Left renal pelvis (tissue), 4 donors: ENCODE data around the gene ZNF526. TPM values are rescaled to one million over a fixed set of nuclear protein-coding genes. Genes with fewer than 3 reads are reported as not detected.

Source experiments
- DNase-seq, 4 donors: peaks; one replicate each; pipeline ENCODE4 v3.0.0-alpha.2; 2013; ENCODE audit warnings: low read depth in 4 of 4, low spot score in 3 of 4
- polyA plus RNA-seq, 4 donors: library from polyadenylated mRNA; unstranded; fragments of 120-200 nt; gene quantifications; one replicate each; pipeline ENCODE4 v1.2.1, GENCODE V29; 2013; ENCODE audit not compliant: insufficient read length in 4 of 4

ZNF526 gene, protein sequence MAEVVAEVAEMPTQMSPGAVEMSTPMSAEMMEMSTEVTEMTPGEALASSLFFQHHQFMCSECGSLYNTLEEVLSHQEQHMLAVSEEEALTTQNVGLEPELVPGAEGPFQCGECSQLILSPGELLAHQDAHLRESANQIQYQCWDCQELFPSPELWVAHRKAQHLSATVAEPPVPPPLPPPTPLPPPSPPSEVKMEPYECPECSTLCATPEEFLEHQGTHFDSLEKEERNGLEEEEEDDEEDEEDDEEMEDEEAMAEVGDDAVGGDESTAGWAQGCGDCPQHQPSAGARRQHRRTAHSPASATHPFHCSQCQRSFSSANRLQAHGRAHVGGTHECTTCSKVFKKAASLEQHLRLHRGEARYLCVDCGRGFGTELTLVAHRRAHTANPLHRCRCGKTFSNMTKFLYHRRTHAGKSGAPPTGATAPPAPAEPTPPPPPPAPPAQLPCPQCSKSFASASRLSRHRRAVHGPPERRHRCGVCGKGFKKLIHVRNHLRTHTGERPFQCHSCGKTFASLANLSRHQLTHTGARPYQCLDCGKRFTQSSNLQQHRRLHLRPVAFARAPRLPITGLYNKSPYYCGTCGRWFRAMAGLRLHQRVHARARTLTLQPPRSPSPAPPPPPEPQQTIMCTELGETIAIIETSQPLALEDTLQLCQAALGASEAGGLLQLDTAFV
- 1 to 10 TPM; 6.6 to 8.7 (median 7.8) TPM for polyA plus RNA-seq

DNA sequence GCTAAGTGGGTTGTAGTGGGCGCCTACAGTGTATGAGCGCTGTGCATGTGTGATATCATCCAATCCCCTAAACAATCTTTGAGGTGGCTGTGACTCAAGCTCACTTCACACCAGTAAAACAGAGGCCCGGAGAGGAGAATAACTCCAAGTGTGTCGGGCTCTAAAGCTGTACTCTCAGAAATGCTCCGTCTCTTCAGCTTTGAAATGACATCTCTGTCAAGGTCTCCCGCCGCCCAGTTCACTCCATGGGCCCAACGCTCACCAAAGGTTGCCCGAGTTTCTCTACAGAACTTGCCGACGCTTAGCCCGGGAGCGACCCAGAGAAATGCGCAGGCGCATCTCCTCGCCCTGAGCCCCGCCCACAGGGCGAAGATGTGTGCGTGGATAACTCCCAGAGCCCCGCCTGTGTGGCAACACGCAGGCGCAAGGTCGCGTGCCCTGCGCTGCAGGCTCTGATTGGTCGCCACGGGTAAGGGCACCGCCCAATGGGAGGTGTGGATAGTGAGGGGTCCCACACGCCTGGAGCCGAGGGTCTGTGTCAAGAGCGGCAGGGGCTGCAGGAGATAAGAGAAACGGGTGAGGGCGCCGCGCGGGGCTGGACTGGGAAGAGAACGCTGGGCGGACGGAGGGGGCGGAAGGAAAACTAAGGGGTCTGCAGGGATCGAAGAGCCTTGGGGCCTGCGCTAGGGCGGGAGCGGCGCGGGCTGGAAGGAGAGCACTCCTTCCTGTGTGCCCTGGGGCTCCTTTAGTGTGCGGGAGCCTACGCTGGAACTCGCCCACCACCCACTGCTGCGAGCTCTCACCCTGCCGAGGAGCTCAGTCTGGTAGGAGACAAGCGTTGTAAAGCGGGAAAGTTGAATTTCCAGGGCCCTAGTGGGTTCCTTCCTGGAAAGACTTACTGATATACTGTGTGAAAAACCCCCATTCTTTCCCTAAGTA, at the start of gene ZNF526:
TSS of gene ZNF526 (plus strand) at position 501 of the 939 bp plus-strand sequence. CDS start 4,092 bp downstream, outside the sequence.
- peak; percentile 94 to 95 (median 95) for DNase-seq

DNA sequence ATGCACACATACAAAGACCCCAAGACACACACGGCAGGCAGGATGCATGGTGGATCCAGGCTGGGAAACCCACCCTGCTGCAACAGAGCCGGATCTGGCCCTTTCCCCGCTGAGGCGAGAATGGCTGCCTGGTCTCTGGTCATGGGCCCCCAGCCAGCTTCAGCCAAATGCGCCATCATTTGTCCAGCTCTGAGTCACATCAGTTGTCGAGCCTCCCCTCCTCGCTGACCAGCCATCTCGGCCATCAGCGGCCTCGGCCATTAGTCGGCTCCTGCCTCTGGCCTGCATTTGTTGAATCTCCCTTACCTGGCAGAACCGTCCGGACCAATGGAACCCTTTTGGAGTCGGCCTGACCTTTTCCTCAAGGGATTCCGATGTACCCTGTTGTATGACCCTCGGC, 49.4 kb upstream of the ZNF526 start:
- DNase-seq = no peak

DNA sequence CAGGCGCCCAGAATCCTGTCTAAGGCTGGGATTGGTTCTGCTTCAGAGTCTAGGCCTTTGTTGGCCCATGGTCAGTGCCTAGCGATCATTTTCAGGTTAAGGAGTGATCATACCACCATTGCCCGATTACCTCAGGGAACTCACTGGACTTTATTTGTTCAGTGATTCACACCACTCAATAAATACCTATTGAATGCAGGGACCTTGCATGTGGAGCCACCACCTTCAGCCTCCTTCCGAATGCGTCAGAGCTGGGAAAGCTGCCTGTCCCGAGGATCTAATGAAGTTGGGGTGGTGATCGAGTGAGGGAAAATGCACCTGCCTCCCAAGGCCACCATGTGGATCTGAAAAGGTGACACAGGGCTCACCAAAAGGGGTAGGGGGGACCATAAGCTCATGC, 47.9 kb upstream of the ZNF526 start:
- no peak for DNase-seq

DNA sequence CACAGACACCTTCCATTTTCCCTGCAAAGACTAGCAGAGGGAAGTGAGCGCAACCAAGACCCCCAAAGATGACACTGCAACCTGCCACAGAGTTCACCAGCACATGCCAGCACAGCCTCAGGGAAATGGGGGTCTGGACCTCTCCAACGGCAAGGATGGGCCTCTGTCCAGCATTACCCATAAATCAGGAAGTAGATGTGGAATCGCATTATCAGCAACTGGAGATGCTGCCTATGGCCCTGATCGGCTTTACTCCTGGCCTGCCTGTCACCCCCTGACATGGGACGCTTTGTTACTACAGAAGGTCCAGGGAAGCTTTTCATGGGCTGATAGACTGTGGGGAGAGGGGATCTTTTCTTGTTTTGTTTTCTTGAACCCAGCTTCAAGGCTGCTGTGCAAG, 46.4 kb upstream of the ZNF526 start:
- no peak for DNase-seq

DNA sequence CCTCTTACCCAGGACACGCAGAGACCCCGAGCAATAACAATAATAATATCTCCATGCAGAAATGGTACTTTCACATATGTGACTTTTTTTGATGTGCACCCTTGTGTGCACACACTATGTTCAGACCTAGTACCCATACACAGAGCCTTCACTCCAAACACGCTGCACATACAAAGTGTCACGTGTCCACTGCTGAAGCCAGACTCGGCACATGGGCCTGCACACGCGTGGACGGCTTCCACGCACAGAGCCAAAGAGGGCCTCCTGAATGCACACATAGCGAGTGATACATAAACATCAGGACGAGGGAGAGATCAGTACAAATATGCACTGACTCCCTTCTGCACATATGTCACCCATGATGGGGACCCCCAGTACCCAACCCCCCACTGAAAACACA, 45.9 kb upstream of the ZNF526 start:
- DNase-seq = no peak

DNA sequence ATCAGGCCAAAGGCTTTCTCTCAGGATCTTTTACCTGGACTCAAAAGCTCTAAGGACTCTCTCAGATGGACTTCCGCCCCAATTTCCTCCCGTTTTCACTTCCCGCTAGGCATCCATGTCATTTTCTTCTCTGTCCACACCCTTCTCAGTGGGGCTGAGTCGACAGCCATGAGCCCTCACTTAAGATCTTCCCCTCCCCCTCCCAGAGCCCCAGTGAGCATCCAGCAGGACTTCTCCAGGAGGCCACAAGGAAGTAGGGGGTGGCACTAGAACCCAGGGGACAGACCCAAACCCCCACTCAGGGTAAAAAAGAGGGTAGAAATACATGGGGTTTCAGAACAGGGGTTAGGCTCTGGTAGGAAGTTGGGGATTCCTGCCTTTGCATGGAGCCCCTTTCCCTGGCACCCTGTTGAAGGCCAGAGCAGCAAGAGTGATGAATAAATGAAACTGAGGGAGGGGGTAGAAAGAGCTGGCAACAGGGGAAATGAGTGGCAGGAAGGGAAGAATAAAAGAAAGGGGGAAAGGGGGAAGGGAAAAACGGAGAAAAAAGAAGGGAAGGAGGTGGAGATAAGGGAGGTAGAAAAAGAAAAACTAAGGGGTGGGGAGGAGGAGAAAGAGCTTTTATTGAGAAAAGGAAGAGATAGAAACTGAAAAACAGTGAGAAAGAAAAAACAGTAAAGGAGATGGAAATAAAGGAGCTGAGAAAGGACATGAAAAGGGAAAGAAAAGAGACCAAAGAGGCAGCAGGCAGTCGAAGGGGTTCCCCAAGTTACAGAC, 45.0 kb upstream of the ZNF526 start:
- no peak for DNase-seq

DNA sequence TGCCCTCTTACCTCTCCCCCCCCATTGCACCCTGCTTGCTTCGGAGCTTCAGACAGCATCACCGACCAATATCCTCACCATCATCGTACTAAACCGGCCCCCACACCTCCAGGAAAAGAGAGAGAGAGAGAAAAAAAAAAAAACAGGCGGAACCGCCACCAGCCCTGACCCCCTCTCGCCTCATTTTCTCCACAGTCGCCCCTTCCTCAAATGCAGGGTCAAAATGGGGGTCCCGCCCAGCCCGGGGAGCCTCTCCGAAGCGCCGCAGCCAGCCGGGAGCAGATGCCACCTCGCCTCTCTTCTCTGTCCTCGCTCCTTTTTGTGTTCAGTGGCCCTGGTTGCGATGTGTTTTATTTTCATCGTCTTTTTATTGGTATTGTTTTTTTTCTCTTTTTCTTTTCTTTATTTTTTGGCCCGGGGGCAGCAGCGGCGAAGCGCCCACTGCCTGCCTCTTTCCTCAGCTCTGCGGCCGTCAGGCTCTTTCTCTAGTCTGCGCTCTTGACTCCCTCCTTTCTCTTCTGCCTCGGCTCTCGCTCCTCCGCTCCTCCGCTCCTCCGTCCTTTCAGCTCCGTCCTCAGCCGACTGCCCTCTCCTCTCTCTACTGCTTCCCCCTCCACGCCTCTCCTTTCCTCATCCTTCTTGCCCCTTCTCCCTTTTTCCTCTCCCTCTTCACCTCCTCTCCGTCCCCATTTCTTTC, 44.0 kb upstream of the ZNF526 start:
- no peak for DNase-seq

DNA sequence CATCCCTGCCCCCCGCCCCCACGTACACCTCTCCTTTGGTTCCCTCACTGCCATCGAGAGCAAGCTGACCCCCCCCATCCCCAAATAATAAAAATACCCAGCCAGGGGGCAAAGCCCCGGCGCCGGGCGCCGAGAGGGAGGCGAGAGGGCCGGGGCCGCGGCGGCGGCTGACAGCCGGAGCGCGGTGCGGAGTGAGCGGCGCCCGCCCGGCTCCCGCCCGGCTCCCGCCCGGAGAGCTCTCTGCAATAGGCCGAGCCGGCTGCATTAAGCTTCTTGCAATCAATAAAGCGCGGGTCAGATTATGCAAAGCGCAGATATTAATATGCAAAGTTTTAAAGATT, 43.5 kb upstream of the ZNF526 start:
- no peak for DNase-seq

DNA sequence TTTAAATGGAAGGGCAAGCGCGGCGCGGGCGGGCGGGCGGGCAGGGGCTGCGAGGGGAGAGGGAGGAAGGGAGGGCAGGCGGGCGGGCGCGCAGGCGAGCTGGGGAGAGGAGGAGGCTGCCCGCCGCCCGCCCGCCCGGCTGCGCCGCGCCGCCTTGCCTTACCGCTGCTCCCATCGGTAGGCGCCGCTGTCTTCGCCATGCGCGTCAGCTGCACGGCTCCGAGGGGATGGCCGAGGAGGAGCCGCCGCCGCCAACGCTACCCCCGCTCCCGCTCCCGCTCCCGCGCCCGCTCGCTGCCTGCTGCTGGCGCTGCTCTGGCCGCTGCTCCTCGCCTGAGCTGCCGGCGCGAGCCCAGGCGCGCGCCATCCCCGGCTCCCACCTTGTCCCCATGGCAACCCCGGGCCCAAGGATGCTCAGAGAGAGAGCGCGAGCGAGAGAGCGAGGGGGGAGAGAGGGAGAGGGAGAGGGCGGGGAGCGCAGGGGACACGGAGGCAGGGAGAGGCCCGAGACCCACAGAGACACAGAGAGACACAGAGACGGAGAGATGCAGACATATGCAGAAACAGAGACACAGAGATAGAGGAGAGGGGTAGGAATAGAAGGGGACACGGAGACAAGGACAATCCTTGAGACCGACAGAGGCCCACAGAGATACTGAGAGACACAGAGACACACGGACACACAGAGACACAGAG, 43.0 kb upstream of the ZNF526 start:
- peak in 3 of 4 donors; percentile 25 to 47 (median 37) for DNase-seq

DNA sequence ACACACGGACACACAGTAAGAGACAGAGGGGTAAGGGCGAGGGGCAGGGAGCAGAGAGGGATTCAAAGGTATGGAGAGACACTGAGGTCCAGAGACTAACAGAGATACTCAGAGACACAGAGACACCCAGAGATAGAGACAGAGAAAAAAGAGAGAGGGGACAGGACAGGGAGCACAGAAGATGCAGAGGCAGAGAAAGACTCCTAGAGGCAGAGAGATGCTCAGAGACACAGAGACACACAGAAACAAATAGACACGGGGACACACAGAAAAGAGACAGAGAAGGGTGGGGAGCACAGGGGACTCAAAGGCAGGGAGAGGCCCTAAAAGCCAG, 42.5 kb upstream of the ZNF526 start:
- no peak for DNase-seq

DNA sequence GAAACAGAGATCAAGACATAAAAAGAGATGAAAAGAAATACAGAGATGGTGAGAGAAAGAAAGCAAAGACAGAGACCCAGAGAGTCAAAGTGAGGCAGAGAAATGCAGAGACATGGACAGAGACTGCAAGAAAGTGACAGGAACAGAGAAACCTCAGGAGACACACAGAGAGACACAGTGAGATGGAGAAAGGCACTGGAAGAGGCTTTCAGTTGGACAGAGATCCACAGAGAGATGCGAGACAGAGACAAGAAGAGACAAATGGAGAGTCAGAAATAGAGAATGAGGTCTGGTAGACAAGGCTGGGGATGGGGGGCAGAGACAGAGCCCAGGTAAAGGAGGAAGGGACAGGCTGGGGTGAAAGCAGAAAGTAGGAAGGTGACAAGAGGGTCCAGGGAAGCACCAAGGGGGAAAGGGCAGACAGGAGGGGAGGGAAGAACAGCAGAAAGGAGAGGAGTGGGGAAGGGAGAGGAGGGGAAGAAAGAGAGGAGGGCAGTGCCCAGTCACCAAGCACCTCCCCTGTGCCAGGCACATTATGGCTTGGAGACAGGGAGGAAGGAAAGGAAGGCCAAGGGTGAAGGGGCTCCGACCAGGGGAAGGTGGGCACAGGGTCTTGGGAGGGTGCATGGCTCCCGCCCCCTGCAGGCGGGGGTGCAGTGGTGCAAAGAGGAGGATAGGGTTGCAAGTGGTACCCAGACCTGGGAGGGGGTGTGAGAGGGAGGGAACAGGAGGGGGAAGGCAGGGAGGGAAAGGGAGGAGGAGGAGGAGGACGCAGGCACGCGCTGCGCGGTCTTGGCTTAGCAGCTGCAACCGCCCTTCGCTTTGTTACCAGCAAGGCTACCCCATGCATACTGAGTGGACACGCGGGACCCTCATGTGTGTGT, 41.1 kb upstream of the ZNF526 start:
- no peak for DNase-seq

DNA sequence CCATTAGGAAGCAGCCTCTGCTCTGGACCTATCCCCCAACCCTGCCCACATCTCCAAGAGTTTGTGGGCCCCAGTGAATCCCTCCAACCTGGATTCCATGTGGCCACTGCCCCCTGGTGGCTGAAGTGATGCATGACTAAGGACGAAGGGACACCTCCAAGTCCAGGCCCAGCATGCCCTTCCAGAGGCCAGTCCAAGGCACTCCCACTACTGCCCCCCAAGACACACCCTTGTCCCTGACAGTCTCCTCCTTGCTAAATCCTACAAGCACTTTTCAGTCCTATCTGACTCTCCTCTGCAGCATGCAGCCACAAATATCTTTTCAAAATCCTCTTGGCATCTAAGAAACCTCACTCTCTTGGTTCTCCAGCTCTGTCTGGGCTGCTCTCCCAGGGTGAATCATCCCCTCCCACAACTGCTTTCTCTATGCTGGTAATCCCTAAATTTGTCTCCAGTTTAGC, 35.7 kb upstream of the ZNF526 start:
- DNase-seq = peak in 1 of 4 donors; percentile 42

DNA sequence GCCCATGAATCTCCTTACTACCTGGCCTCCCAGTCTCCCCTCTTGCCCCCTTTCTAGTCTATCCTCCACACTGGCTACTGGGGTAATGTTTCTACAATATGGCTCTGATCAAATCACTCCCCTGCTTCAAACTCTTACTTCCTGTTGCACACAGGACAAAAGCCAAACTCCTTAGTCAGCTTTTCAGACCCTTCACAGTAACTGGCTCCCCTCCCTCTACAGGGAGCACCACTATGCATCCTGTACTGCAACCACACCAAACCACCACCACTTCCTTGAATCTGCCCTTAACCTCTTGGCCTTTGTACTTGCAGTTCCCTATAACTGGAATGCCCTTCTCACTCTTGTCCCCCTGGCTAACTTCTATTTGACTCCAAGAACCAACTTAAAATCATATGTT, 34.8 kb upstream of the ZNF526 start:
- no peak for DNase-seq

DNA sequence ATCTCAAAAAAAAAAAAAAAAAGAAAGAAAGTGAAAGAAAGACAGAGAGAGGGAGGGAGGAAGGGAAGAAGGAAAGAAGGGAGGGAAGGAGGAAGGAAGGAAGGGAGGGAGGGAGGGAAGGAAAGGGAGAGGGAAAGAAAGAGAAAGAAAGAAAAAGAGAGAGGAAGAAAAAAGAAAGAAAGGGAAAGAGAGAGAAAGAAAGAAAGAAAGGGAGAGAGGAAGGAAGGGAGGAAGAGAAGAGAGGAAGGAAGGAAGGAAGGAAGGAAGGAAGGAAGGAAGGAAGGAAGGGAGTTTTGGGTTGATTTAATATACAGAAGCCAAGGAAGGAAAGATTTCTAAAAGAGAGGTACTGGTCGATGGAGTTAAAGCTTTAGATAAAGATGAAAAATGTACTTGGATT, 31.4 kb upstream of the ZNF526 start:
- no peak for DNase-seq

DNA sequence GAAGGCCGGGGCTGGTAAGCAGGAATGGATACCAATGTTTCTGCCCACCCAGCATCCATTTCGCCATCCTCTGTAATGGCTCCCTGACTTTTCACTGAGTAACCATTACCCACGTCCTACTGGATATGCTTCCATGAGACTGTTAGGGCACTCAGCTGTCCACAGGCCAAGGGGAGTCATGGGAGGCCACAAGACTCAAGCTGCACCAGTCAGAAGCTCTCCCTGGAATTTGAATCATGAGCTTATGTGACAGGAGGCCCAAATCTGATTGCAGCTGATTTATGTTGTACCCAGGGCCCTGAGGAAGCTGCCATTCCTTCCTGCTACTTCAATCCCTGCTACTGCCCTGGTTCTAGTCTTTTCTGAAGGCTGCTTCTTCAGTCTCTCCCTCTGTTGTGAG, 31.0 kb upstream of the ZNF526 start:
- no peak for DNase-seq

DNA sequence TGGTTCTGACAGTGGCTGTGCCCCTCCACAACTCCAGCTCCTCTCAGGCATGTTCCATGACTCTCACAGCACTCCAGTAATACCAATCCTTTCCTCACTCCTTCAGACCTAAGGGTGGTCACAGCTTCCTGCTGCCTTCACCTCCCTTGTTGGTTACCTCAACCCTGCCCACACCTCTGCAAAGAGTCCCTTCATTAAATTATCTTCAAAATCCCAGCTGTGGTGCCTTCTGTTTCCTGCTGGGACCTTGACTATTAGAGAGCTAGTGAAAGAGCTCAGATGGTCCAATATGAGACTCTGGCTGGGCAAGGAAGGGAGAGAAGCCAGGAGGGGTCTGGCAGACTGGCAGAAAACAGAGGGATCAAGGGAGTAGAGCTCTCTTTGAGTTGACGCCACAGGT, 28.8 kb upstream of the ZNF526 start:
- no peak for DNase-seq

DNA sequence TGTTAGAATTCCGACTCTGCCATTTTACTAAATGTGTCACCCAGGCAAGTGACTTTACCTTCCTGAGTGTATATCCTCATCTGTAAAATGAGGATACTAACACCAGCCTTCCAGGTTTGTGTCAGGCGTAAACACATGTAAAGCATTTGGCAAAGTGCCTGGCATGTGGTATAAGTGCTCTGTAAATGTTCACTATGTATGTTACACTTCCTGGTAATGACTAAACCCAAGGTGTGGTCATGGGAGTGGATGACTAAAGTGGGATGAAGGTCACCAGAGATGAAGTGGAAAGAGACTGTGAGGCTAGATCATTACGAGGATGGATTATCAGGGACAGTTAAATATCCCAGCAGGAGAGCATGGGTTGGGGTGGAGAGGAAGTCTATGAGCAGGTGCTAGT, 28.3 kb upstream of the ZNF526 start:
- DNase-seq = no peak

DNA sequence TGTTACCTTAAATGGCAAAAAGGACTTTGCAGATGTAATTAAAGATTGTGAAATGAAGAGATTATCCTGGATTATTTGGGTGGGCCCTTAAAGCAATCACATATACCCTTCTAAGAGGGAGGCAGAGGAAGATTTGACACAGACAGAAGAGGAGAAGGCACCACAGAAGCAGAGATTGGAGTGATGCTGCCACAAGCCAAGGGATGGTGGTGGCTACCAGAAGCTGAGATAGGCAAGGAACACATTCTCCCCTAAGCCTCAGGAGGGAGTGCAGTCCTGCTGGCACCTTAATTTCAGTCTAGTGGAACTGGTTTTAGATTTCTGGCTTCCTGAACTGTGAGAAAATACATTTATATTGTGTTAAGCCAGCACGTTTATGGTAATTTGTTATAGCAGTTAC, 26.8 kb upstream of the ZNF526 start:
- DNase-seq = no peak
